ENCODE data around the gene EFCAB6. TPM values are rescaled to one million over a fixed set of nuclear protein-coding genes. Genes with fewer than 3 reads are reported as not detected.

Gene EFCAB6
- total RNA-seq, 4 donors from 2014 or later = 2.0 to 8.4 (median 5.7) TPM

DNA sequence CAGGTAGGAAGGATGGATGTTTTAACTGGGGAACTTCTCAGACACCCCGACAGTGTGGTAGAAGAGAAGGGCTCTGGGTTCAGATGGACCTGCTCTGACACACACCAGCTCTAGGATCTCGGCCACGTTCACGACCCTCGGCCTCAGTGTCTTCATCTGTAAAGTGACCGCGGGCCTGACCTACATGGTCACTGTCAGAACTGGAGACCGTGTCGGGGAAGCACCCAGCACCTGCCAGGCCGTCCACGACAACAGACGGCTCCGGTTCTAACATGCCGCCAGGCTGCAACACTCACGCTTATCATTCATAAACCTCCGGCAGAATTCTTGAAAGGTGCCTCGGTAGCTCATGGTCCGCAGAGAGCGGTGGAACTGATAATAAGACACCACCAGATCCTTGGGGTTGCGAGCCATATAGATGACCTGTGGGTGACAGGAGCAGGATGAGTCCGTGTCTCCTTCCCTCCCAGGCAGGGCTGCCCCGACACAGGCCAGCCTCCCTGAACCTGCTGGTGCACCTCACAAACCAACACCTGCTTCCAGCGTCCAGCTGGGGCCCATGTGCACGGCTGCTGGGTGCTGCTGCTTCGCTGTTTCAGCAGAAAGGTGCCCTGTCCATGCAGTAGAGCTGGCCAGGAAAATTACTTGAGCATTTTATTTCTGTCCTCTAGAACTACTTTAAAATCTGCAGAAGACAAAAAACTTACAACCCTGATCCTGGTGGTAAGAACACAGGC lies 26.6 kb upstream of the EFCAB6 start:
- no peaks in the 10 kb centered on the region for H3K9me3 ChIP-seq
- H3K27me3 ChIP-seq = no peaks in the 10 kb centered on the region
- H3K27ac ChIP-seq = no peak overlapping the region
- no peak overlapping the region for H3K4me3 ChIP-seq
- intact Hi-C loops (cut with DNase I; ENCODE audit: low total_unique reads) = no loop called here
- no peaks in the 10 kb centered on the region for H3K4me1 ChIP-seq
- DNase-seq = no peak
- TF ChIP-seq POLR2A (IDR thresholded peaks at IDR 0.05) (no peak), CTCF (IDR thresholded peaks at IDR 0.05) (no peak)
- no peaks in the 10 kb centered on the region for H3K36me3 ChIP-seq

DNA sequence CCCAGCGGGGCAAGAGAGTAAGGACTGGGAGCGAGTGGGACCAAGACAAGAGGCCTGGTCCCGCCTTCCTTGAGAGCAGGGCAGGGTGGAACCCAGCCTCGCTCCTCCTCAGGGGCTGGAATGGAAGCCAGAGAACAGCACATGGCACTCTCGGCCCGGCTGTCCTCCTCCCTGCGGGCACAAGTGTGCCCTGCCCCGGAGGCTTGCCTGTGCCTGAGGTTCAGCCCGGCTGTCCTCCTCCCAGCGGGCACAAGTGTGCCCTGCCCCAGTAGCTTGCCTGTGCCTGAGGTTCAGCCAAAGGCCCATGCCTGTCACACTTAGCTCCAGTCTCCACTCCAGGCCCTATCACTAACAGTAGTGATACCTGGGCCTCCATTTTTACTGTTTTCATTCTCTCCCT lies 26.1 kb upstream of the EFCAB6 start:
- Histone ChIP-seq H3K9me3 (no peaks in the 10 kb centered on the region), H3K36me3 (no peaks in the 10 kb centered on the region), H3K4me3 (no peak overlapping the region), H3K4me1 (no peaks in the 10 kb centered on the region), H3K27ac (no peak overlapping the region), H3K27me3 (no peaks in the 10 kb centered on the region)
- TF ChIP-seq POLR2A (IDR thresholded peaks at IDR 0.05) (no peak), CTCF (IDR thresholded peaks at IDR 0.05) (no peak)
- intact Hi-C loops (cut with DNase I; ENCODE audit: low total_unique reads) = no loop called here
- DNase-seq = no peak

DNA sequence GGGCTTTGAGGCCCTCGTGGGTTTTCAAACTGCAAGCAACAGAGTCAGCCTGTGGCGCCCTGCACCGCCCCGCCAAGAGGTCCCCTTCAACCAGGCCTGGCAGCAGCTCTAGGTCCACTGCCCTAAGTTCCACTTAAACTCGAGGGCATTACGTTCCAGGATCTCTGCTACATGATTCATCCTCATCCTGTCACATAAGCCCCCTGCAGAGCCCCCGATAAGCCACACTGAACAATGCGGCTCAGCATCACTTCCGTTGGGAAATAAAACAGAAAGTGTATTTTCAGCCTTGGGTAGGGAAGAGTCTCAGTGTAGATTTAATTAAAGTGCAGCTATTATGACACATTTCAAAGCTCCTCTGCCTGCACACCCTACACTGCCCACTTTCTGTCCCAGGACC lies 25.6 kb upstream of the EFCAB6 start:
- Histone ChIP-seq H3K4me1 (no peaks in the 10 kb centered on the region), H3K9me3 (no peaks in the 10 kb centered on the region), H3K4me3 (no peak overlapping the region), H3K27ac (no peak overlapping the region), H3K36me3 (no peaks in the 10 kb centered on the region), H3K27me3 (no peaks in the 10 kb centered on the region)
- no peak for DNase-seq
- TF ChIP-seq CTCF (IDR thresholded peaks at IDR 0.05) (no peak), POLR2A (IDR thresholded peaks at IDR 0.05) (no peak)
- intact Hi-C loops (cut with DNase I; ENCODE audit: low total_unique reads) = no loop called here

DNA sequence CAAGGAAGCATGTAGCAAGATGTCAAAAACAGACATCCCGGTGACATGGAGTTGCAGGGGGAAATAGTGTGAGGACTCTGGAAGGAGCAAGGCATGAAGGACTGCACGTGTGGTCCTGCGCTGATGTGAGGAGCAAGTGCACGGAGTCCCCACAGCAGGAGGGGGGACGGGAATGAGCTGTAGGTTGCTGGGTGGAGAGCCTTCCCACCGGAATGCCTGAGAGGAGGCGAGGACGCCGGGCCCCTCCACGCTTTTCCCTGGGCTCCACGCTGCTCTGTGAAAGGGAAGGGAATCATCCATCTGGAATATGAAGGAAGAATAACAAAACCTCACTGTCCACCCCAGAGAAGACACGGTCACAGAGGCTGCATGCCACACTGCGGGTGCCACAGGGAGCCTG lies 23.6 kb upstream of the EFCAB6 start:
- H3K4me3 ChIP-seq = no peak overlapping the region
- no peak for DNase-seq
- H3K27ac ChIP-seq = no peak overlapping the region
- H3K27me3 ChIP-seq = no peaks in the 10 kb centered on the region
- no peaks in the 10 kb centered on the region for H3K36me3 ChIP-seq
- H3K4me1 ChIP-seq = no peaks in the 10 kb centered on the region
- intact Hi-C loops (cut with DNase I; ENCODE audit: low total_unique reads) = no loop called here
- H3K9me3 ChIP-seq = no peaks in the 10 kb centered on the region
- no peak for TF ChIP-seq CTCF (IDR thresholded peaks at IDR 0.05)
- TF ChIP-seq POLR2A (IDR thresholded peaks at IDR 0.05) = no peak

DNA sequence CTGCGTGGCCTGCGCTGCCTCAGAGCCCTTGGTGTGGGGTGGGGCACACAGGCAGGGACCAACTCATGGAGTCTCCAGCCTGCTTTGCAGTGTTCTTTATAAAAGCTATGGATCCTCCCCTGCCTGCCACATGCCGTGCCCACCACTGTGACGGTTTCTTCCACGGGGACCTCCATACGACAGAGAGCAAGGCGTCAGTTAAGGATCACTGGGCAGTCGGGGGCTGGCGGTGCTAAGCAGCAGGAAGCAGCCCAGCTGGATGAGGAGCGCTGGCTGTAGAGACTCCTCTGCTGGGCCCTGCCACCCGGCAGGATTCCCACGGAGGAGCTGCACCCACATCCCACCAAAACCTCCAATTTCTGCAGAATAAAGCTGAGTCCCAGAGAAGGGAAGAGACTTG lies 23.1 kb upstream of the EFCAB6 start:
- TF ChIP-seq CTCF (IDR thresholded peaks at IDR 0.05) = no peak
- no peak for TF ChIP-seq POLR2A (IDR thresholded peaks at IDR 0.05)
- intact Hi-C loops (cut with DNase I; ENCODE audit: low total_unique reads) = no loop called here
- H3K36me3 ChIP-seq = no peaks in the 10 kb centered on the region
- H3K9me3 ChIP-seq = no peaks in the 10 kb centered on the region
- H3K27ac ChIP-seq = no peak overlapping the region
- DNase-seq = no peak
- no peaks in the 10 kb centered on the region for H3K4me1 ChIP-seq
- no peak overlapping the region for H3K4me3 ChIP-seq
- no peaks in the 10 kb centered on the region for H3K27me3 ChIP-seq
